Prostate gland (tissue), 2 donors: ENCODE data around the gene ZFP3.
"Not testable (repeated sequence)": the region's sequence is repeated elsewhere in the genome, so short reads cannot be mapped to it uniquely, and the experiment has no call there.

Experiments used
- POLR2A ChIP-seq: fragments of 450-650 bp; IDR thresholded peaks from one replicate; pipeline ENCODE4 v1.6.1; 2016; ENCODE audit warnings: antibody characterized with exemption, mild to moderate bottlenecking
- POLR2AphosphoS5 ChIP-seq: sonication (generic); formaldehyde crosslinking; IDR thresholded peaks from one replicate; pipeline ENCODE4 v1.6.1; 2017; ENCODE audit warnings: antibody characterized with exemption
- TF ChIP-seq, protein P1 (sequence below), 4 experiments: fragments of 200-600 bp in 2 of 4; fragments of 450-650 bp in 2 of 4; sonication (generic) in 2 of 4; IDR thresholded peaks; 1 replicate in 3 of 4; 2 replicates in 1 of 4; pipeline ENCODE4 v1.5.1; 2016 to 2019; ENCODE audit warnings: antibody characterized with exemption in 4 of 4, mild to moderate bottlenecking in 2 of 4, moderate library complexity in 2 of 4

DNA sequence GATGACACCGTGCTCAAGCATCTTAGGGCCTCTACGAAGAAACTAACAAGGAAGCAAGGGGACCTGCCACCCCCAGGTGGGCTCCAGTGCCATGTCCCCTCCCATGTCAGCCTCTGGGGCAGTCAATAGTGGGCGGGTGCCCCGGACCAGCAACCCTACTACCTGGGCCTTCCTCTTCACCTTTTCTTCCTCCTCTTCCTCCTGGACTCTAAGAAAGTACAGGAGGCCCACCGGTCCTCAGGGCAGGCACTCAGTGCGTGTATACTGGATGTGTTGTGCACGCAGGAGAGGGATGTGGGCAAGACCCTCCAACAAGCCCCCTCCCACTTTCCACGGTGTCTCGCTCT, 59.9 kb downstream of the ZFP3 start:
- TF ChIP-seq, protein P1, sequence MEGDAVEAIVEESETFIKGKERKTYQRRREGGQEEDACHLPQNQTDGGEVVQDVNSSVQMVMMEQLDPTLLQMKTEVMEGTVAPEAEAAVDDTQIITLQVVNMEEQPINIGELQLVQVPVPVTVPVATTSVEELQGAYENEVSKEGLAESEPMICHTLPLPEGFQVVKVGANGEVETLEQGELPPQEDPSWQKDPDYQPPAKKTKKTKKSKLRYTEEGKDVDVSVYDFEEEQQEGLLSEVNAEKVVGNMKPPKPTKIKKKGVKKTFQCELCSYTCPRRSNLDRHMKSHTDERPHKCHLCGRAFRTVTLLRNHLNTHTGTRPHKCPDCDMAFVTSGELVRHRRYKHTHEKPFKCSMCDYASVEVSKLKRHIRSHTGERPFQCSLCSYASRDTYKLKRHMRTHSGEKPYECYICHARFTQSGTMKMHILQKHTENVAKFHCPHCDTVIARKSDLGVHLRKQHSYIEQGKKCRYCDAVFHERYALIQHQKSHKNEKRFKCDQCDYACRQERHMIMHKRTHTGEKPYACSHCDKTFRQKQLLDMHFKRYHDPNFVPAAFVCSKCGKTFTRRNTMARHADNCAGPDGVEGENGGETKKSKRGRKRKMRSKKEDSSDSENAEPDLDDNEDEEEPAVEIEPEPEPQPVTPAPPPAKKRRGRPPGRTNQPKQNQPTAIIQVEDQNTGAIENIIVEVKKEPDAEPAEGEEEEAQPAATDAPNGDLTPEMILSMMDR (IDR thresholded peaks at IDR 0.05) = not testable (repeated sequence)
- TF ChIP-seq POLR2A, POLR2AphosphoS5: not testable (repeated sequence)
